H54 (cell line): ENCODE measurements around the gene EXOSC1.

Experiments
- DNase-seq: peaks from one replicate; pipeline ENCODE4 v3.0.0; 2011; ENCODE audit warnings: low spot score, mixed read lengths; ENCODE audit not compliant: insufficient read length
- FAIRE-seq: peaks from 3 replicates; lab custom pipeline; 2011; peaks lifted over from hg19 to GRCh38; lab: Jason Lieb, UNC
- POLR2A ChIP-seq: IDR thresholded peaks from 2 replicates; pipeline ENCODE4 v1.6.1; 2011; ENCODE audit warnings: low read depth, mild to moderate bottlenecking, low read length

EXOSC1 gene

DNA sequence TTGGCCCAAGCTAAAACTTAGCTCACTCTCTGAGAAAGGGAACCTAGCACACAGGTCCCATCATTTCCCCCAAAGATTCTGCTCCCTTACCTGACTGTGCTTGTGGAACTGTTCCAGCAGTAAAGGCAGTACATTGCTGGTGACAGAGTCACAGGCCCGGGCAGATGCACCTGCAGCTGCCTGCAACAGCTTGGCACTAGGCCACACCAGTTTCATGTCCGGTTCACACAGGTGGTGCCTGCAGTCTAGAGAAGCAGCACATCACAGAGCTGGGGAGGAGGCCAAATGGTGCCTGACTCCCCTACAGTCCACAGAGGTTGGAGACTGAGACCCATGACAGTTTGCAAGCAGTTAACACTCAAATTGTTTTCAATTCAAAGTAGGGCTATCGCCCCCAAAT is 22.4 kb upstream of the EXOSC1 start:
- FAIRE-seq: no peak
- no peak for DNase-seq
- no peak for TF ChIP-seq POLR2A

GRCh38 chr10:97466755-97467154 is 20.9 kb upstream of the EXOSC1 start:
- DNase-seq: peak; percentile 56
- no peak for FAIRE-seq
- TF ChIP-seq POLR2A: no peak

DNA sequence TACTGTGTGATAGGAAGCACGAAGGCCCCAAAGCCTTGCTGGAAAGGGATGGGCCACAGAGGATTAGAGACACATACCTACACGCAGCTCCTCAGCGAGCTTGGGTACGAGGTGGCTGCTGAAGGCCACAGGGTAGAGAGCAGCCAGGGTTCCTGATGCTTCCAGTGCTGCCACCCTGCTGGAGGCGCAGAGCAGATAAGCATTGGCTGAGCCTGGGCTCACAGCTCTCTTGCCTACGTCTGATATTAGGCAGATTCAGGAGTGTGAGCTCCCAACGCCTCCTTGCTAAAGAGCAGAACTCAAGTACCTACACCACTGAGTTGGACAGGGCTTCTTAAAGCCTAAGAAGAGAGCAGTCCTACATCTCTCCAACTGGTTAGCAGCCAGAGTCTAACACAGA is 20.2 kb upstream of the EXOSC1 start:
- no peak for FAIRE-seq
- DNase-seq: no peak
- TF ChIP-seq POLR2A: no peak

- no peak for TF ChIP-seq POLR2A
- no peak for DNase-seq
- FAIRE-seq: no peak
These were observed 18.4 kb upstream of the EXOSC1 start for GRCh38 chr10:97464226-97464625.

DNA sequence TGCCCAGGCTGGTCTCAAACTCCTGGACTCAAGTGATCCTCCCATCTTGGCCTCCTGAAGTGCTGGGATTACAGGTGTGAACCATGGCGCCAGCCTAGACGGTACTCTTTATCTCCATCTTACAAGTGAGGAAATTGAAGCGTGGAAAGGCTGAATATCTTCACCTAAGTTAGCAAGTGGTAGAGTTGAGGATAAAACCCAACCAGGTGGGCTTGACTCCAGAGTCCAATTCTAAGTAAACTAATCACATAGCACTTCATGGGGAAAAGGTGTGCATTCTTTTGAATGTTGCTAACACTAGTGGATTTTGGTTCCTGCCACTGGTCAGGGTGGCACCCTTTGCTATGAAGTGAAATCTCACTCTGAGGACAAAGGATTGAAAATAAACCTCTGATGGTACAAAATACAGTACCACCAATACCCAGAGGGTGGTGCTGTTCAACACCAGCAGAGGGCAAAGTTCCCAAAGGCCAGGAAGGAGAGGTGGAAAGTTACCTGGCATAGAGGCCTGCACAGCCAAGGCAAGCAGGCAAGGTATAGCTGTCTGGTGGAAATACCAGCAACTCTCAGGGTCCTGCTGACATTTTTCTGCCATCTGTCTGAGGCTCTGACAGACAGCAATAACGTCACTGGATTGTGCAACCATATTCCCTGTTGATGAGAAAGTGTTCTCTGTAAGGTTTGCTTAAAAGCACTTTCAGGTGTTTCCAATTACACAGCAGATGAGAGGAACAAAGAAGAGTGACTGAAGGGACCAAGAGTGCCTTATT is 17.7 kb upstream of the EXOSC1 start:
- no peak for TF ChIP-seq POLR2A

GRCh38 chr10:97462309-97462708 is 16.5 kb upstream of the EXOSC1 start:
- TF ChIP-seq POLR2A: no peak
- no peak for DNase-seq
- FAIRE-seq: no peak

More for the DNA sequence above, 17.7 kb upstream of the EXOSC1 start:
- FAIRE-seq (no peak), DNase-seq (peak; percentile 42)

DNA sequence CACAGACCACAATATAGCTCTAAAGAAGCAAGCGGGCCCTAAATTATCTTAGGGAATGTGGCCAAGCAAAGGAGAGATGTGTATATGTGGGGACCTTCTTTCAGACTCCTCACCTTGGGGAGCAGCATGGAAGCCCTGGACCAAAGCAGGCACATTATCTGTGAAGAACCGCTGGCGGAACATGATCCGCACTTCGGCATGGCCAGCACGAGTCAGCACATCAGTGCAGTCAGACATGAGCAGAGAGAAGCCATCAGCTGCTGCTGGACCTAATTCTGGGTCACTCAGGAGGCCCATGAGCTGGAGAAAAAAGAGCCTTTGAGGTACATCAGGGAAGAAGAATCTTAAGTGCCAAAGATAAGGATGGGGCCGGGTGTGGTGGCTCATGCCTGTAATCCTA is 14.1 kb upstream of the EXOSC1 start:
- DNase-seq (no peak), FAIRE-seq (no peak)
- TF ChIP-seq POLR2A: no peak

DNA sequence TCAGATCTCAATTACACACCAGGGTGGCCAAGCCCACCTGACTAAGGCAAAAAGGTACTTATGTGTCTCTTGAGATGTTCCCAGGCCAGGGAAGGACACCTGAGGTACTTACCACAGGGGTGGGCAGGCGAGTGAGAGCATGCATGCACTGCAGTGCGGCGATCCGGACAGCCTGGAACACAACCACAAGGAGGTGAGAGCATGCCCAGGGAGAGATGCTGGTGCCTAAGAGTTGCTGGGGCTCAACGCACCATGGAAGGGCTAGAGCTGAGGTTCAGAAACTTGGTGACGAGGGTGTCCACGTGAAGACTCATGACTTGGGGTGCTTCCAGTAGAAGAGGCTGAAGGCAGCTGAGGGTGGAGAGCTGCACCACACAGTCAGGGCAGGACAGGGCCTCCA is 13.3 kb upstream of the EXOSC1 start:
- FAIRE-seq (no peak), DNase-seq (no peak)
- no peak for TF ChIP-seq POLR2A

GRCh38 chr10:97456686-97457065 is 10.9 kb upstream of the EXOSC1 start:
- TF ChIP-seq POLR2A: no peak
- FAIRE-seq (no peak), DNase-seq (no peak)

DNA sequence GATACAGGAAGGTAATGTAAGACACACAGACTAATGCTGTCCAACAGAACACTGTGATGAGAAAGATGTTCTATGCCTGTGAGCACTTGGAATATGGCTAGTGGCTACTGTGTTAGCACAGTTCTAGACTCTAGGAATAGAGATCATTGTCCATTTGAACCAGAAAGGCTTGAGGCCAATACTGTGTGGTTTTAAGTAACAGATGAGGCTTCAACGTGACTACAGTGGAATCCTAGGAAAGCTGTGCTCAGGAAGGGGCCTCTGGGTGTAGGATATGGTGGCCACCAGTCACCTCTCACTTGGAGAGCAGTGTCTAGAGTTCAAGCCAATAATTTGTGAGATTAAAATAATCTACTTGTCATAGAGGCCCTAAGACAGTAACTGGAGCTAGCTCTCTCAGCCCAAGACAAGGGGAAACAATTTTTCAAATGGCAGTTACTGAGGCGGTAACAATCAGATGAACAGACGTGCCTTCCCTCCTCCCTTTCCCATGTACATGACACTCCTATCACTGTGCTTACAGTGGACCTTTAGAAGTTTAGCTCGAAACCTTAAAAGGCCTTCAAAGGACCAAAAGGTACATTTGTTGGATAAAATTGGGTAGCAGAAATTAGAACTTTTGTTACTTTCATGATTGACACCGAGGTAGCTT is 10.4 kb upstream of the EXOSC1 start:
- TF ChIP-seq POLR2A: no peak
- DNase-seq: no peak
- no peak for FAIRE-seq

GRCh38 chr10:97454330-97455036 is 8.7 kb upstream of the EXOSC1 start:
- no peak for TF ChIP-seq POLR2A
- FAIRE-seq: no peak
- no peak for DNase-seq

DNA sequence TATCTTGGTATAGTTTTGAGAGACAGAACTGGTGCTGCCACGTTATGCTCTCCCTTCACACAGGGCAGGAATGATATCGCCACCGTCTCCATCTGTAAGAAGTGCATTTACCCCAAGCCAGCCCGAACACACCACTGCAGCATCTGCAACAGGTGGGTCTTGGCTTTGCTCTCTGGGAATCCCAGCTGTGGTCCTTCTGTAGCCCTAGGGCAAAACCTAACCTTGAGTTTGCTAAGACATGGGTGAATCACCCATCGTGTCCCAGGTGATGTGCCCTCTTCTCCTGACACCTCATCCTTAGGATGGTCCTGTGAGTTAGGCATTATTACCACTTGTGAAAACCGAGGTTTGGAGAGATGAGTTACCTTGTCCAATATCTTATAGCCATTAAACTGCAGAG is 6.5 kb upstream of the EXOSC1 start:
- no peak for DNase-seq
- no peak for TF ChIP-seq POLR2A
- FAIRE-seq: no peak

DNA sequence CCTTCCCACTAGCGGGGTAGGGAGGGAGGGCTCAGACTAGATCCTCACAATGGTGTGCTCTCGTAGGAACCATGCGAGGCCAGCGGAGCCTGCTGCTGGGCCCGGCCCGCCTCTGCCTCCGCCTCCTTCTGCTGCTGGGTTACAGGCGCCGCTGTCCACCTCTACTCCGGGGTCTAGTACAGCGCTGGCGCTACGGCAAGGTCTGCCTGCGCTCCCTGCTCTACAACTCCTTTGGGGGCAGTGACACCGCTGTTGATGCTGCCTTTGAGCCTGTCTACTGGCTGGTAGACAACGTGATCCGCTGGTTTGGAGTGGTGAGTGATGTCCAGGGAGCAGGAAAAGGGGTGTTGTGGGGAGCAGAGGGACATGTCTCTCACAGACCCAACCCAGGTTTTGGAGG is 5.8 kb upstream of the EXOSC1 start:
- no peak for FAIRE-seq
- TF ChIP-seq POLR2A: no peak
- DNase-seq: no peak

DNA sequence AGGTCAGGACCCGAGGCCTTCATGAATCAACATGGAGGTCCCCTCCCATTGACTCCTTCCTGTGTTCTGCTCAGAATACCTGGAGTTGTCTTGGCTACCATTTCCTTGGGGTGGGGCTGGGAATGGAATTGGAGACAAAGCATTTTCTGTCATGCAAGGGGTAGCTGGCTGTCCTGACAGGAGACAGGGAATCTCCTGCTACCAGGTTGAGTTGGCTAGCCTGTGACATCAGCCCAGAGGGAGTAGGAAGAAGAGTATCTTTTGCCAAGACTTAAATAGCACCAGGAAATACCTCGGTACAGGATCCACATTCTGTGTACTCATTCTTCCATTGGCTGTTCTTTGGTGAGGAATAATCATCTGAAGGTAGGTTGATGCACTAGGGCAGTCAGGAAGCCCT is 5.0 kb upstream of the EXOSC1 start:
- FAIRE-seq (no peak), DNase-seq (no peak)
- no peak for TF ChIP-seq POLR2A

- TF ChIP-seq POLR2A: no peak
- FAIRE-seq (no peak), DNase-seq (no peak)
These were observed 467 bp downstream of the EXOSC1 start for GRCh38 chr10:97445357-97445721.
